ENCODE data around the gene KRTAP4-8.
"Not testable (repeated sequence)": the region's sequence is repeated elsewhere in the genome, so short reads cannot be mapped to it uniquely, and the experiment has no call there.

The KRTAP4-8 gene

GRCh38 chr17:41098481-41098880 lies 539 bp upstream of the KRTAP4-8 start:
- Mint-ChIP-seq H3K27me3 (peaks cover 27% of the 10 kb centered on the region), H3K4me1 (ENCODE audit: low read depth) (peaks cover 5% of the 10 kb centered on the region), H3K9me3 (no peaks in the 10 kb centered on the region), H3K4me3 (no peak overlapping the region), H3K36me3 (ENCODE audit: low read depth) (no peaks in the 10 kb centered on the region), H3K27ac (no peak overlapping the region)
- DNase-seq: no peak

- H3K4me1 Mint-ChIP-seq (ENCODE audit: low read depth): peaks cover 5% of the 10 kb centered on the region
- no peaks in the 10 kb centered on the region for H3K9me3 Mint-ChIP-seq
- DNase-seq: no peak
- no peaks in the 10 kb centered on the region for H3K36me3 Mint-ChIP-seq (ENCODE audit: low read depth)
- H3K27me3 Mint-ChIP-seq: peaks cover 23% of the 10 kb centered on the region
- no peak overlapping the region for H3K27ac Mint-ChIP-seq
- H3K4me3 Mint-ChIP-seq: no peak overlapping the region
Measured at GRCh38 chr17:41096055-41096454, 1.9 kb downstream of the KRTAP4-8 start.

- H3K4me1 Mint-ChIP-seq (ENCODE audit: low read depth); H3K4me3 Mint-ChIP-seq; DNase-seq; H3K36me3 Mint-ChIP-seq (ENCODE audit: low read depth); H3K9me3 Mint-ChIP-seq; H3K27ac Mint-ChIP-seq: not testable (repeated sequence)
- H3K27me3 Mint-ChIP-seq: peaks cover 24% of the 10 kb centered on the region
Measured at GRCh38 chr17:41088760-41089352, 9.1 kb downstream of the KRTAP4-8 start.

- not testable (repeated sequence) for H3K27ac Mint-ChIP-seq; H3K36me3 Mint-ChIP-seq (ENCODE audit: low read depth); H3K9me3 Mint-ChIP-seq; DNase-seq; H3K4me1 Mint-ChIP-seq (ENCODE audit: low read depth); H3K4me3 Mint-ChIP-seq
- H3K27me3 Mint-ChIP-seq: peaks cover 24% of the 10 kb centered on the region
Measured at GRCh38 chr17:41084100-41084856, 13.7 kb downstream of the KRTAP4-8 start, which contains the start of gene KRTAP4-7. TSS of gene KRTAP4-7 (plus strand) at chr17:41084150. CDS start at chr17:41084207, 57 bp downstream.

- H3K9me3 Mint-ChIP-seq; H3K4me3 Mint-ChIP-seq; H3K27ac Mint-ChIP-seq; DNase-seq; H3K4me1 Mint-ChIP-seq (ENCODE audit: low read depth); H3K36me3 Mint-ChIP-seq (ENCODE audit: low read depth): not testable (repeated sequence)
- H3K27me3 Mint-ChIP-seq: peaks cover 22% of the 10 kb centered on the region
Measured at GRCh38 chr17:41083427-41083826, 14.5 kb downstream of the KRTAP4-8 start.

GRCh38 chr17:41082626-41083025 lies 15.3 kb downstream of the KRTAP4-8 start:
- H3K4me1 Mint-ChIP-seq (ENCODE audit: low read depth): no peaks in the 10 kb centered on the region
- no peak overlapping the region for H3K4me3 Mint-ChIP-seq
- peaks cover 22% of the 10 kb centered on the region for H3K27me3 Mint-ChIP-seq
- H3K36me3 Mint-ChIP-seq (ENCODE audit: low read depth): no peaks in the 10 kb centered on the region
- no peak for DNase-seq
- no peak overlapping the region for H3K27ac Mint-ChIP-seq
- no peaks in the 10 kb centered on the region for H3K9me3 Mint-ChIP-seq

- H3K4me1 Mint-ChIP-seq (ENCODE audit: low read depth): no peaks in the 10 kb centered on the region
- no peak overlapping the region for H3K4me3 Mint-ChIP-seq
Measured at GRCh38 chr17:41076788-41077187, 21.2 kb downstream of the KRTAP4-8 start.

GRCh38 chr17:41073676-41074075 lies 24.3 kb downstream of the KRTAP4-8 start:
- peaks cover 25% of the 10 kb centered on the region for H3K27me3 Mint-ChIP-seq
- H3K4me3 Mint-ChIP-seq: no peak overlapping the region
- DNase-seq: no peak
- H3K4me1 Mint-ChIP-seq (ENCODE audit: low read depth): no peaks in the 10 kb centered on the region
- H3K9me3 Mint-ChIP-seq: no peaks in the 10 kb centered on the region
- no peaks in the 10 kb centered on the region for H3K36me3 Mint-ChIP-seq (ENCODE audit: low read depth)
- no peak overlapping the region for H3K27ac Mint-ChIP-seq

More at GRCh38 chr17:41076788-41077187, 21.2 kb downstream of the KRTAP4-8 start:
- DNase-seq: no peak
- Mint-ChIP-seq H3K36me3 (ENCODE audit: low read depth) (no peaks in the 10 kb centered on the region), H3K9me3 (no peaks in the 10 kb centered on the region), H3K27ac (no peak overlapping the region), H3K27me3 (peaks cover 32% of the 10 kb centered on the region)

- Mint-ChIP-seq H3K4me3 (no peak overlapping the region), H3K36me3 (ENCODE audit: low read depth) (no peaks in the 10 kb centered on the region), H3K27ac (no peak overlapping the region), H3K27me3 (peaks cover 15% of the 10 kb centered on the region), H3K4me1 (ENCODE audit: low read depth) (no peaks in the 10 kb centered on the region), H3K9me3 (no peaks in the 10 kb centered on the region)
- no peak for DNase-seq
Measured at GRCh38 chr17:41071606-41072360, 26.2 kb downstream of the KRTAP4-8 start.

GRCh38 chr17:41069031-41069430 lies 28.9 kb downstream of the KRTAP4-8 start:
- Mint-ChIP-seq H3K27ac (no peak overlapping the region), H3K9me3 (no peaks in the 10 kb centered on the region), H3K36me3 (ENCODE audit: low read depth) (no peaks in the 10 kb centered on the region), H3K4me3 (no peak overlapping the region), H3K4me1 (ENCODE audit: low read depth) (no peaks in the 10 kb centered on the region), H3K27me3 (no peaks in the 10 kb centered on the region)
- no peak for DNase-seq

- H3K27me3 Mint-ChIP-seq: peaks cover 3% of the 10 kb centered on the region
- no peaks in the 10 kb centered on the region for H3K36me3 Mint-ChIP-seq (ENCODE audit: low read depth)
- DNase-seq: no peak
- H3K4me1 Mint-ChIP-seq (ENCODE audit: low read depth): no peaks in the 10 kb centered on the region
- H3K27ac Mint-ChIP-seq: no peak overlapping the region
- no peaks in the 10 kb centered on the region for H3K9me3 Mint-ChIP-seq
- H3K4me3 Mint-ChIP-seq: no peak overlapping the region
Measured at GRCh38 chr17:41067281-41067680, 30.7 kb downstream of the KRTAP4-8 start.

GRCh38 chr17:41065829-41066624 lies 31.9 kb downstream of the KRTAP4-8 start, which contains the start of gene KRTAP2-4:
TSS of gene KRTAP2-4 (minus strand) at chr17:41065879. CDS start at chr17:41065845, 34 bp downstream.
- Mint-ChIP-seq H3K9me3 (no peaks in the 10 kb centered on the region), H3K36me3 (ENCODE audit: low read depth) (no peaks in the 10 kb centered on the region), H3K27me3 (peaks cover 5% of the 10 kb centered on the region), H3K27ac (no peak within 1 kb of the TSS), H3K4me3 (no peak within 1 kb of the TSS), H3K4me1 (ENCODE audit: low read depth) (no peaks in the 10 kb centered on the region)
- DNase-seq: no peak

GRCh38 chr17:41065016-41065689 lies 32.8 kb downstream of the KRTAP4-8 start:
- H3K27ac Mint-ChIP-seq; H3K9me3 Mint-ChIP-seq; H3K4me1 Mint-ChIP-seq (ENCODE audit: low read depth); H3K4me3 Mint-ChIP-seq; H3K36me3 Mint-ChIP-seq (ENCODE audit: low read depth); DNase-seq: not testable (repeated sequence)
- H3K27me3 Mint-ChIP-seq: peaks cover 14% of the 10 kb centered on the region

- Mint-ChIP-seq H3K36me3 (ENCODE audit: low read depth) (no peaks in the 10 kb centered on the region), H3K4me3 (no peak overlapping the region), H3K27me3 (peaks cover 20% of the 10 kb centered on the region), H3K27ac (no peak overlapping the region), H3K4me1 (ENCODE audit: low read depth) (no peaks in the 10 kb centered on the region), H3K9me3 (no peaks in the 10 kb centered on the region)
- no peak for DNase-seq
Measured at GRCh38 chr17:41064301-41064700, 33.6 kb downstream of the KRTAP4-8 start.
